K562 (cell line): ENCODE results near the gene OPA1. TPM values are rescaled to one million over a fixed set of nuclear protein-coding genes. Genes with fewer than 3 reads are reported as not detected.
A peak's percentile ranks its signal among the peaks of the same experiment; 100 is the strongest.

Experiments
- DMBX1 ChIP-seq: fragments of 250-450 bp; sonication (Bioruptor Pico); IDR thresholded peaks from 2 replicates; pipeline ENCODE4 v1.8.0; 2022; ENCODE audit warnings: inconsistent platforms, mild to moderate bottlenecking, moderate library complexity, borderline replicate concordance
- LARP7 ChIP-seq: fragments of 450-650 bp; IDR thresholded peaks from 2 replicates; pipeline ENCODE4 v1.6.1; 2016
- NELFE ChIP-seq: IDR thresholded peaks from 2 replicates; pipeline ENCODE4 v1.6.1; 2011; ENCODE audit warnings: mild to moderate bottlenecking; ENCODE audit not compliant: insufficient read depth, insufficient read length
- POLR3A ChIP-seq: IDR thresholded peaks from 2 replicates; pipeline ENCODE4 v1.6.1; 2011; ENCODE audit warnings: borderline replicate concordance, mild to moderate bottlenecking, moderate library complexity; ENCODE audit not compliant: insufficient read length, insufficient read depth; ENCODE audit errors: extremely low read depth
- POLR3G ChIP-seq: IDR thresholded peaks from 2 replicates; pipeline ENCODE4 v1.6.1; 2011; ENCODE audit not compliant: insufficient read length, insufficient replicate concordance; ENCODE audit errors: extremely low read depth
- PTBP1 ChIP-seq: fragments of 200-400 bp; formaldehyde crosslinking; IDR thresholded peaks from 2 replicates; pipeline ENCODE4 v1.6.1; 2017; ENCODE audit warnings: low read depth, low read length
- RBFOX2 ChIP-seq: fragments of 200-400 bp; formaldehyde crosslinking; IDR thresholded peaks from 2 replicates; pipeline ENCODE4 v1.6.1; 2017; ENCODE audit warnings: low read depth, mild to moderate bottlenecking, low read length, moderate library complexity
- SMARCE1 ChIP-seq: fragments of 450-650 bp; IDR thresholded peaks from 2 replicates; pipeline ENCODE4 v1.7.1; 2016; ENCODE audit warnings: mild to moderate bottlenecking
- SRSF9 ChIP-seq: fragments of 200-400 bp; formaldehyde crosslinking; IDR thresholded peaks from 2 replicates; pipeline ENCODE4 v1.6.1; 2017; ENCODE audit warnings: low read depth, low read length, borderline replicate concordance
- ZEB2 ChIP-seq: fragments of 450-650 bp; IDR thresholded peaks from 2 replicates; pipeline ENCODE4 v1.6.1; 2016
- polyA plus RNA-seq, 8 experiments: library from polyadenylated mRNA; depleted of rRNA in 4 of 8; stranded (reverse) in 5 of 8; unstranded in 3 of 8; fragments of >200 nt; fragmentation: Nextera tagmentation in 2 of 8; fragmentation: Illumina TruSeq in 1 of 8; extraction: Ambion mirVana in 2 of 8; extraction: Trizol in 1 of 8; gene quantifications; 2 replicates each; pipeline versions ENCODE4 v1.2.1 to v1.2.3, GENCODE V29; 2011 to 2014; ENCODE audit warnings: inconsistent platforms in 1 of 8, missing spikeins in 1 of 8
- total RNA-seq, 7 experiments: library from RNA; depleted of rRNA in 6 of 7; stranded (reverse); fragments of >200 nt in 6 of 7; fragmentation: Illumina TruSeq in 2 of 7; extraction: Trizol in 2 of 7; gene quantifications; 2 replicates each; pipeline versions ENCODE4 v1.2.1 to v1.2.3, GENCODE V29; 2011 to 2021; ENCODE audit warnings: low replicate concordance in 1 of 7
- TF ChIP-seq, protein P1 (sequence below): sonication (generic); formaldehyde crosslinking; IDR thresholded peaks from 2 replicates; pipeline ENCODE4 v1.8.1; 2023; ENCODE audit warnings: mild to moderate bottlenecking, missing genetic modification reagents, moderate library complexity
- TF ChIP-seq, protein P2 (sequence below): fragments of 450-650 bp; IDR thresholded peaks from 2 replicates; pipeline ENCODE4 v1.7.1; 2018; ENCODE audit warnings: mild to moderate bottlenecking, low read depth; ENCODE audit not compliant: partially characterized antibody
- TF ChIP-seq, protein P3 (sequence below): fragments of 200-800 bp; sonication (Bioruptor generic); IDR thresholded peaks from 2 replicates; pipeline ENCODE4 v1.6.1; 2016; ENCODE audit warnings: missing genetic modification characterization, missing compliant biosample characterization
- TF ChIP-seq, protein P4 (sequence below): sonication (generic); formaldehyde crosslinking; IDR thresholded peaks from 2 replicates; pipeline ENCODE4 v1.8.1; 2023; ENCODE audit warnings: mild to moderate bottlenecking, missing genetic modification reagents
- TF ChIP-seq, protein P5 (sequence below): fragments of 450-650 bp; formaldehyde crosslinking; IDR thresholded peaks from 2 replicates; pipeline ENCODE4 v1.4.0; 2022; ENCODE audit warnings: mild to moderate bottlenecking, moderate library complexity

OPA1 gene
- total and polyA plus RNA-seq, 9 of the 15 experiments (the other 6 are each of a cell fraction or from before 2014, with no cell fraction given): 19.7 to 127 (median 94.7) TPM

DNA sequence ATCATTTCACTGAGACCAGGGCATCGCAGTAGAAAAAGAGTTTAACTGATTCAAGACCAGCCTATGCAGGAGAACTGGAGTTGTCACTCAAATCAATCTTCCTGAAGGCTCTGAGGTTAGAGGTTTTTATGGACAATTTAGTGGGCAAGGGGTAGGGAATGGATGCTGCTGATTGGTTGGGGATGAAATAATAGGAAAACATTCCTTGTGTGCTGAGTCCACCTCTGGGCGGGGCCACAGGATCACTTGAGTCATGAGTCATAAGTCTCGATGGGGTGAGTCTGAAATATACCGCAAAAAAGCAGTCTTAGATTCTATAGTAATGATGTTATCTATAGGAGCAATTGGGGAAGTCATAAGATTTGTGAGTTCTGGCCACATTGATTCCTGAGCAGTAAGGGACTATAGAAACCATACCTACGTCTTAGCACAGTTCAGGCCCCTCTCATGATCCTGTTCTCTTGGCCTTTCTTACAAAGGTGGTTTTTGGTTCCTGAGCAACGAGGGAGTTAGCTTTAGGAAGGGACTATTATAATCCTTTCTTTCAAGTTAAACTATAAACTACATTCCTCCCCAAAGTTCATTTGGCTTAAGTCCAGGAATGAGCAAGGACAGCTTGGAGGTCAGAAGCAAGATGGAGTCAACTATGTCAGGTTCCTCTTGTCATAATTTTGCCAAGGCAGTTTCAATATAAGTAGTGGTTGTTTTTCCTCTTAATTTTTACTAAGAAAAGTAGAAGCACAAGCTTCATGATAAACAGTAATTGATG lies 2.7 kb upstream of the OPA1 start (continued):
- TF ChIP-seq LARP7 (no peak), DMBX1 (CRISPR knock-in tag) (peak; percentile 97), POLR3A (no peak), SRSF9 (no peak), PTBP1 (no peak), POLR3G (no peak), RBFOX2 (no peak), NELFE (no peak), SMARCE1 (peak; percentile 83; the same call in 1 of the 2 replicates), ZEB2 (no peak; the same call in 1 of the 2 replicates)
- TF ChIP-seq, protein P1, sequence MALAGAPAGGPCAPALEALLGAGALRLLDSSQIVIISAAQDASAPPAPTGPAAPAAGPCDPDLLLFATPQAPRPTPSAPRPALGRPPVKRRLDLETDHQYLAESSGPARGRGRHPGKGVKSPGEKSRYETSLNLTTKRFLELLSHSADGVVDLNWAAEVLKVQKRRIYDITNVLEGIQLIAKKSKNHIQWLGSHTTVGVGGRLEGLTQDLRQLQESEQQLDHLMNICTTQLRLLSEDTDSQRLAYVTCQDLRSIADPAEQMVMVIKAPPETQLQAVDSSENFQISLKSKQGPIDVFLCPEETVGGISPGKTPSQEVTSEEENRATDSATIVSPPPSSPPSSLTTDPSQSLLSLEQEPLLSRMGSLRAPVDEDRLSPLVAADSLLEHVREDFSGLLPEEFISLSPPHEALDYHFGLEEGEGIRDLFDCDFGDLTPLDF (CRISPR knock-in tag): no peak
- TF ChIP-seq, protein P2, sequence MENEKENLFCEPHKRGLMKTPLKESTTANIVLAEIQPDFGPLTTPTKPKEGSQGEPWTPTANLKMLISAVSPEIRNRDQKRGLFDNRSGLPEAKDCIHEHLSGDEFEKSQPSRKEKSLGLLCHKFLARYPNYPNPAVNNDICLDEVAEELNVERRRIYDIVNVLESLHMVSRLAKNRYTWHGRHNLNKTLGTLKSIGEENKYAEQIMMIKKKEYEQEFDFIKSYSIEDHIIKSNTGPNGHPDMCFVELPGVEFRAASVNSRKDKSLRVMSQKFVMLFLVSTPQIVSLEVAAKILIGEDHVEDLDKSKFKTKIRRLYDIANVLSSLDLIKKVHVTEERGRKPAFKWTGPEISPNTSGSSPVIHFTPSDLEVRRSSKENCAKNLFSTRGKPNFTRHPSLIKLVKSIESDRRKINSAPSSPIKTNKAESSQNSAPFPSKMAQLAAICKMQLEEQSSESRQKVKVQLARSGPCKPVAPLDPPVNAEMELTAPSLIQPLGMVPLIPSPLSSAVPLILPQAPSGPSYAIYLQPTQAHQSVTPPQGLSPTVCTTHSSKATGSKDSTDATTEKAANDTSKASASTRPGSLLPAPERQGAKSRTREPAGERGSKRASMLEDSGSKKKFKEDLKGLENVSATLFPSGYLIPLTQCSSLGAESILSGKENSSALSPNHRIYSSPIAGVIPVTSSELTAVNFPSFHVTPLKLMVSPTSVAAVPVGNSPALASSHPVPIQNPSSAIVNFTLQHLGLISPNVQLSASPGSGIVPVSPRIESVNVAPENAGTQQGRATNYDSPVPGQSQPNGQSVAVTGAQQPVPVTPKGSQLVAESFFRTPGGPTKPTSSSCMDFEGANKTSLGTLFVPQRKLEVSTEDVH: no peak
- TF ChIP-seq, protein P3, sequence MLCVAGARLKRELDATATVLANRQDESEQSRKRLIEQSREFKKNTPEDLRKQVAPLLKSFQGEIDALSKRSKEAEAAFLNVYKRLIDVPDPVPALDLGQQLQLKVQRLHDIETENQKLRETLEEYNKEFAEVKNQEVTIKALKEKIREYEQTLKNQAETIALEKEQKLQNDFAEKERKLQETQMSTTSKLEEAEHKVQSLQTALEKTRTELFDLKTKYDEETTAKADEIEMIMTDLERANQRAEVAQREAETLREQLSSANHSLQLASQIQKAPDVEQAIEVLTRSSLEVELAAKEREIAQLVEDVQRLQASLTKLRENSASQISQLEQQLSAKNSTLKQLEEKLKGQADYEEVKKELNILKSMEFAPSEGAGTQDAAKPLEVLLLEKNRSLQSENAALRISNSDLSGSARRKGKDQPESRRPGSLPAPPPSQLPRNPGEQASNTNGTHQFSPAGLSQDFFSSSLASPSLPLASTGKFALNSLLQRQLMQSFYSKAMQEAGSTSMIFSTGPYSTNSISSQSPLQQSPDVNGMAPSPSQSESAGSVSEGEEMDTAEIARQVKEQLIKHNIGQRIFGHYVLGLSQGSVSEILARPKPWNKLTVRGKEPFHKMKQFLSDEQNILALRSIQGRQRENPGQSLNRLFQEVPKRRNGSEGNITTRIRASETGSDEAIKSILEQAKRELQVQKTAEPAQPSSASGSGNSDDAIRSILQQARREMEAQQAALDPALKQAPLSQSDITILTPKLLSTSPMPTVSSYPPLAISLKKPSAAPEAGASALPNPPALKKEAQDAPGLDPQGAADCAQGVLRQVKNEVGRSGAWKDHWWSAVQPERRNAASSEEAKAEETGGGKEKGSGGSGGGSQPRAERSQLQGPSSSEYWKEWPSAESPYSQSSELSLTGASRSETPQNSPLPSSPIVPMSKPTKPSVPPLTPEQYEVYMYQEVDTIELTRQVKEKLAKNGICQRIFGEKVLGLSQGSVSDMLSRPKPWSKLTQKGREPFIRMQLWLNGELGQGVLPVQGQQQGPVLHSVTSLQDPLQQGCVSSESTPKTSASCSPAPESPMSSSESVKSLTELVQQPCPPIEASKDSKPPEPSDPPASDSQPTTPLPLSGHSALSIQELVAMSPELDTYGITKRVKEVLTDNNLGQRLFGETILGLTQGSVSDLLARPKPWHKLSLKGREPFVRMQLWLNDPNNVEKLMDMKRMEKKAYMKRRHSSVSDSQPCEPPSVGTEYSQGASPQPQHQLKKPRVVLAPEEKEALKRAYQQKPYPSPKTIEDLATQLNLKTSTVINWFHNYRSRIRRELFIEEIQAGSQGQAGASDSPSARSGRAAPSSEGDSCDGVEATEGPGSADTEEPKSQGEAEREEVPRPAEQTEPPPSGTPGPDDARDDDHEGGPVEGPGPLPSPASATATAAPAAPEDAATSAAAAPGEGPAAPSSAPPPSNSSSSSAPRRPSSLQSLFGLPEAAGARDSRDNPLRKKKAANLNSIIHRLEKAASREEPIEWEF (CRISPR knock-in tag): peak; percentile 82; the same call in 1 of the 2 replicates
- TF ChIP-seq, protein P4, sequence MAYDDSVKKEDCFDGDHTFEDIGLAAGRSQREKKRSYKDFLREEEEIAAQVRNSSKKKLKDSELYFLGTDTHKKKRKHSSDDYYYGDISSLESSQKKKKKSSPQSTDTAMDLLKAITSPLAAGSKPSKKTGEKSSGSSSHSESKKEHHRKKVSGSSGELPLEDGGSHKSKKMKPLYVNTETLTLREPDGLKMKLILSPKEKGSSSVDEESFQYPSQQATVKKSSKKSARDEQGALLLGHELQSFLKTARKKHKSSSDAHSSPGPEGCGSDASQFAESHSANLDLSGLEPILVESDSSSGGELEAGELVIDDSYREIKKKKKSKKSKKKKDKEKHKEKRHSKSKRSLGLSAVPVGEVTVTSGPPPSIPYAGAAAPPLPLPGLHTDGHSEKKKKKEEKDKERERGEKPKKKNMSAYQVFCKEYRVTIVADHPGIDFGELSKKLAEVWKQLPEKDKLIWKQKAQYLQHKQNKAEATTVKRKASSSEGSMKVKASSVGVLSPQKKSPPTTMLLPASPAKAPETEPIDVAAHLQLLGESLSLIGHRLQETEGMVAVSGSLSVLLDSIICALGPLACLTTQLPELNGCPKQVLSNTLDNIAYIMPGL (CRISPR knock-in tag): no peak
- TF ChIP-seq, protein P5, sequence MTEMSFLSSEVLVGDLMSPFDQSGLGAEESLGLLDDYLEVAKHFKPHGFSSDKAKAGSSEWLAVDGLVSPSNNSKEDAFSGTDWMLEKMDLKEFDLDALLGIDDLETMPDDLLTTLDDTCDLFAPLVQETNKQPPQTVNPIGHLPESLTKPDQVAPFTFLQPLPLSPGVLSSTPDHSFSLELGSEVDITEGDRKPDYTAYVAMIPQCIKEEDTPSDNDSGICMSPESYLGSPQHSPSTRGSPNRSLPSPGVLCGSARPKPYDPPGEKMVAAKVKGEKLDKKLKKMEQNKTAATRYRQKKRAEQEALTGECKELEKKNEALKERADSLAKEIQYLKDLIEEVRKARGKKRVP: 0 out of 2 replicates have a peak, but pooled peaks have one; percentile 53
